ENCODE results near the gene TMCC2.

The TMCC2 gene

DNA sequence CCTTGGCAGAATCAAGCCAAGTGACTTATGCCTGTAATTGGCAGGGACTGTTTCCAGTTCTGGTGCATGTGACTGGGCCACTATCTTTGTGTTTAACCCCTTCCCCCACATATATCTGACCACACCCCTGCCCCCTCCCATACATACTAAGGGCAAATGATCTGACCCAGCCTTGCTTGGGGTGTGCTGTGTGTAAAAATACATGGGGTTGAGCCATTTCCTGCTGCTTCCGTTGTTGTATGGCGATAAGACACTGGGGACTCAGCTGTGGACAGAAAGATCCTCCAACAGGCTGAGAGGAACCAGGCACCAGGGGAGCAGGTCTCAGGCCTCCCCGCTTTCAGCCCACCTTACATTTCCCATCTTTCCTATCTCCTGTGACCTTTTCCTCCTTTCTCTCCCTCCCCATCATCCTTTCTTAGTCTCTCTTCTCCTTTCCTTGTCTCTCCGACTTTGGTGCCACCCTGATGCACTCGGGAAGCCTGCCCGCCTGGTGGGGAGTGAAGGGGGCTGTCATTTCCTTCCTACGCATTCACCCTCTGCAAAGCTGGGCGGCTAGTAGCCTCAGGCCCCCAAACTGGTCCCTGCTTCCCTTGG lies 39.7 kb downstream of the TMCC2 start:
- no peak for DNase-seq (ENCODE audit: low read depth)
- no peak overlapping the region for H3K4me3 ChIP-seq (ENCODE audit: low read length)
- TF ChIP-seq, protein P1, sequence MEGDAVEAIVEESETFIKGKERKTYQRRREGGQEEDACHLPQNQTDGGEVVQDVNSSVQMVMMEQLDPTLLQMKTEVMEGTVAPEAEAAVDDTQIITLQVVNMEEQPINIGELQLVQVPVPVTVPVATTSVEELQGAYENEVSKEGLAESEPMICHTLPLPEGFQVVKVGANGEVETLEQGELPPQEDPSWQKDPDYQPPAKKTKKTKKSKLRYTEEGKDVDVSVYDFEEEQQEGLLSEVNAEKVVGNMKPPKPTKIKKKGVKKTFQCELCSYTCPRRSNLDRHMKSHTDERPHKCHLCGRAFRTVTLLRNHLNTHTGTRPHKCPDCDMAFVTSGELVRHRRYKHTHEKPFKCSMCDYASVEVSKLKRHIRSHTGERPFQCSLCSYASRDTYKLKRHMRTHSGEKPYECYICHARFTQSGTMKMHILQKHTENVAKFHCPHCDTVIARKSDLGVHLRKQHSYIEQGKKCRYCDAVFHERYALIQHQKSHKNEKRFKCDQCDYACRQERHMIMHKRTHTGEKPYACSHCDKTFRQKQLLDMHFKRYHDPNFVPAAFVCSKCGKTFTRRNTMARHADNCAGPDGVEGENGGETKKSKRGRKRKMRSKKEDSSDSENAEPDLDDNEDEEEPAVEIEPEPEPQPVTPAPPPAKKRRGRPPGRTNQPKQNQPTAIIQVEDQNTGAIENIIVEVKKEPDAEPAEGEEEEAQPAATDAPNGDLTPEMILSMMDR (conservative IDR thresholded peaks at IDR 0.05; ENCODE audit: low read depth, low read length) = no peak

DNA sequence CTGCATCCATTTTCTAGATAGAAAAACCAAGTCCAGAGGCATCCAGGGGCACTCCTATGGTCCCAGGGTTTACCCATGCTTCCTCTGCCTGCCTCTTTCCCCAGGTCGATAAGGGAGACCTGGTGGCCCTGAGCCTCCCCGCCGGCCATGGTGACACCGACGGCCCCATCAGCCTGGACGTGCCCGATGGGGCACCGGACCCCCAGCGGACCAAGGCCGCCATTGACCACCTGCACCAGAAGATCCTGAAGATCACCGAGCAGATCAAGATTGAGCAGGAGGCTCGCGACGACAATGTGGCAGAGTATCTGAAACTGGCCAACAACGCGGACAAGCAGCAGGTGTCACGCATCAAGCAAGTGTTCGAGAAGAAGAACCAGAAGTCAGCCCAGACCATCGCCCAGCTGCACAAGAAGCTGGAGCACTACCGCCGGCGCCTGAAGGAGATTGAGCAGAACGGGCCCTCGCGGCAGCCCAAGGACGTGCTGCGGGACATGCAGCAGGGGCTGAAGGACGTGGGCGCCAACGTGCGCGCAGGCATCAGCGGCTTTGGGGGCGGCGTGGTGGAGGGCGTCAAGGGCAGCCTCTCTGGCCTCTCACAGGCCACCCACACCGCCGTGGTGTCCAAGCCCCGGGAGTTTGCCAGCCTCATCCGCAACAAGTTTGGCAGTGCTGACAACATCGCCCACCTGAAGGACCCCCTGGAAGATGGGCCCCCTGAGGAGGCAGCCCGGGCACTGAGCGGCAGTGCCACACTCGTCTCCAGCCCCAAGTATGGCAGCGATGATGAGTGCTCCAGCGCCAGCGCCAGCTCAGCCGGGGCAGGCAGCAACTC lies 41.3 kb downstream of the TMCC2 start:
- H3K4me3 ChIP-seq (ENCODE audit: low read length) = no peak overlapping the region
- TF ChIP-seq, protein P1 (conservative IDR thresholded peaks at IDR 0.05; ENCODE audit: low read depth, low read length) = no peak
- DNase-seq (ENCODE audit: low read depth) = no peak

DNA sequence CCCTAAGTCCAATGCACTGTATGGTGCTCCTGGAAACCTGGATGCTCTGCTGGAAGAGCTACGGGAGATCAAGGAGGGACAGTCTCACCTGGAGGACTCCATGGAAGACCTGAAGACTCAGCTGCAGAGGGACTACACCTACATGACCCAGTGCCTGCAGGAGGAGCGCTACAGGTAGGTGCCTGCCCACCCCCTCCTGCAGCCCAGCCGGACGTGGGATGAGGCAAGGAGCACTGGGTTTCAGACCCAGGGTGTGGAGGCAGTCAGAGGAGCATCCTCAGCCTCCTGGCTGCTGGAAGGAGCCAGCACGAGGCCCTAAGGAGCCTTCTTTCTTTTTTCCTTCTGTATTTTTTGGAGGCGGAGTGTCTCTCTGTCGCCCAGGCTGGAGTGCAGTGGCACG lies 42.0 kb downstream of the TMCC2 start:
- TF ChIP-seq, protein P1 (conservative IDR thresholded peaks at IDR 0.05; ENCODE audit: low read depth, low read length) = no peak
- DNase-seq (ENCODE audit: low read depth) = no peak
- no peak overlapping the region for H3K4me3 ChIP-seq (ENCODE audit: low read length)

DNA sequence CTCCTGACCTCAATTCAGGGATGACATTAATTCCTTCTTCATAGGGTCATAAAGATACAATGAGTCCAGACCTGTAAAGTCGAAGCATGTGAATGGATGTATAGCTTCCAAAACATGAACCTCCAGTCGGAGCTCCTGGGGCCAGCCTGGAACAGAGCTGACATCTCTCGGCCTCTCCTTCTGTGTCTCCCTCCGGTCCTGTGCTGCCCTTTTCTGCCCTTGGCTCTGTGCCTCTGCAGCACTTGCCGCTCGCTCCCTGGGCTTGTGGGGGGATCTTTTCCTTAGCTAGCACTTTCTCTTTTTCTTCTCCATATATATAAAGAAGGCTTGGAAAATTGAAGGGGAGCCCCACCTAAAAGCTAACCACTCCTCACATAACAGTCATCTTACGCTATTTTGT lies 42.5 kb downstream of the TMCC2 start:
- H3K4me3 ChIP-seq (ENCODE audit: low read length) = no peak overlapping the region
- TF ChIP-seq, protein P1 (conservative IDR thresholded peaks at IDR 0.05; ENCODE audit: low read depth, low read length) = no peak
- DNase-seq (ENCODE audit: low read depth) = no peak

DNA sequence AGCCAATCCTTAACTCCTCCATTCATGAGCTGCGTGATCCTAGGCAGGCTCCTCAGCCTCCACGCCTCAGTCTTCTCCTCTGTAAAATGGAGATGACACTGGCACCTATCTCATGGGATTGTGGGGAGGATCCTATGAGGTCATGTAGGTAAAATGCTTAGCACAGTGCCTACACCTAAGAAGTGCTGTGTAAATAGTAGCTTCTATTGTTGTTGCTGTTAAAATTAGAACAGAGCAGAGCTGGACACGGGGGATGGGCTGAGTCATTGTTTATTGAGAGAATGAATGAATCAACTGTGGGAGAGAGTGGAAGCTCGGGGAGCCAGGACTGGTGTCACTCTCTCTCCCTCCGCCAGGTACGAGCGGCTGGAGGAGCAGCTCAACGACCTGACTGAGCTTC lies 43.0 kb downstream of the TMCC2 start:
- TF ChIP-seq, protein P1 (conservative IDR thresholded peaks at IDR 0.05; ENCODE audit: low read depth, low read length) = no peak
- H3K4me3 ChIP-seq (ENCODE audit: low read length) = no peak overlapping the region
- no peak for DNase-seq (ENCODE audit: low read depth)

DNA sequence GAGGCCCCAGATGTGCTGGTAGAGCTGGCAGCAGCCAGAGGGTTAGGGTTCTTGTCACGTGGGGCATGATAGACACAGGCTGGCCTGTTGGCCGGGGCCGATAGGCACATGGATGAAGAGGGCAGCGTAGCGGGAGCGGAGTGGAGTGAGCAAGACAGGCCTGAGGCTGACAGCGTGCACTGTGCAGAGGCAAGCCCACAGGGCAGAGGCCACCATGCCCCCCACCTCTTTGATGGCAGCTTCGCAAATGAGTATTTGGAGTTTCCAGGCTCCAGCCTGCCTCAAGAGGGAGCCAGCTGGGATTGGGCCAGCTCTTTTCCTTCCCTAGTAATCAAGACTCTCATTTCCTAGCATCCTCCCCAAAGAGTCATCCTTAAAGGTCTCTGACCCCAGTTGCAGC lies 43.5 kb downstream of the TMCC2 start:
- DNase-seq (ENCODE audit: low read depth) = no peak
- TF ChIP-seq, protein P1 (conservative IDR thresholded peaks at IDR 0.05; ENCODE audit: low read depth, low read length) = peak; percentile 43
- H3K4me3 ChIP-seq (ENCODE audit: low read length) = no peak overlapping the region

DNA sequence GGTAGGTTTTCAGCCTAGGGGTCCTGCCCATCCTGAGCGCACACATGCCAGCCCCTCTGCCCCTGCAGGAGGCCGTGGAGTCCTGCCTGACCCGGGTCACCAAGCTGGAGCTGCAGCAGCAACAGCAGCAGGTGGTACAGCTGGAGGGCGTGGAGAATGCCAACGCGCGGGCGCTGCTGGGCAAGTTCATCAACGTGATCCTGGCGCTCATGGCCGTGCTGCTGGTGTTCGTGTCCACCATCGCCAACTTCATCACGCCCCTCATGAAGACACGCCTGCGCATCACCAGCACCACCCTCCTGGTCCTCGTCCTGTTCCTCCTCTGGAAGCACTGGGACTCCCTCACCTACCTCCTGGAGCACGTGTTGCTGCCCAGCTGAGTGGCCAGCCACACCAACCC lies 44.0 kb downstream of the TMCC2 start:
- TF ChIP-seq, protein P1 (conservative IDR thresholded peaks at IDR 0.05; ENCODE audit: low read depth, low read length) = no peak
- DNase-seq (ENCODE audit: low read depth) = no peak
- H3K4me3 ChIP-seq (ENCODE audit: low read length) = no peak overlapping the region
